ENCODE results near the gene SNCAIP.

- TF ChIP-seq POLR2A (IDR thresholded peaks at IDR 0.05) (no peak), CTCF (IDR thresholded peaks at IDR 0.05) (no peak)
Measured at GRCh38 chr5:122385808-122386207, 73.8 kb downstream of the SNCAIP start.
